Breast epithelium (tissue), 3 donors: ENCODE measurements around the gene PANX1.

ENCODE experiments used
- CTCF ChIP-seq, 3 donors: fragments of 450-650 bp; IDR thresholded peaks; one replicate each; pipeline ENCODE4 v1.5.1; 2016 to 2017; ENCODE audit warnings: antibody characterized with exemption in 3 of 3, mild to moderate bottlenecking in 3 of 3, moderate library complexity in 3 of 3
- POLR2AphosphoS5 ChIP-seq, 3 donors: sonication (generic); formaldehyde crosslinking; IDR thresholded peaks; one replicate each; pipeline ENCODE4 v1.6.1; 2017; ENCODE audit warnings: antibody characterized with exemption in 3 of 3

DNA sequence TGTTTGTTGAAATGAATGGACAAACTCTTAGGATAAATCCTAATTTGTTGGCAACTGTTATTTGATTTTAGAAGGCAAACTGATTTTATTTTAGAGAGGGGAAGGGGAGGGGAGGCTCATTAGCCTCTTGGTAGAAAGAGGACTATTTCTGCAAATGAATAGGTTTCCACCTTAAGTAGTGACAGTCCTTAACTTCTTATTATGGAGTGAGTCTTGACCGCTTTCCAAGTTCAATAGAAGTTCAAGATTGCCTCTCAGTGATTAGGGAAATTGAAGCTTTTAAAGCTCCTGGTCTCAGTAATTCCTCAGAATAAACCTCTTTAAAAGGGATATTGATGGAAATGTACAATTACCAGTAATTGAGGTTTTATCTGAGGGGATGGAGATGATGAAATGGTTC lies 55.7 kb downstream of the PANX1 start:
- TF ChIP-seq CTCF (IDR thresholded peaks at IDR 0.05) (no peak), POLR2AphosphoS5 (IDR thresholded peaks at IDR 0.05) (no peak)
